ENCODE results near the gene SLC27A5.
A peak's percentile ranks its signal among the peaks of the same experiment; 100 is the strongest.

Gene SLC27A5

GRCh38 chr19:58511353-58512208 is at the start of gene SLC27A5:
SLC27A5 (minus strand) TSS chr19:58511992; CDS start chr19:58511955, 37 bp downstream.
- no peak within 1 kb of the TSS for H3K27ac Mint-ChIP-seq
- H3K9me3 Mint-ChIP-seq, result peaks cover 2% of the 10 kb centered on the region
- no peaks in the 10 kb centered on the region for H3K27me3 Mint-ChIP-seq
- peaks cover 11% of the 10 kb centered on the region for H3K36me3 Mint-ChIP-seq
- no peak within 1 kb of the TSS for H3K4me3 Mint-ChIP-seq
- no peak for ATAC-seq (ENCODE audit: low read depth)
- peaks cover 19% of the 10 kb centered on the region for H3K4me1 Mint-ChIP-seq
- DNase-seq (ENCODE audit: low spot score in 2 of 2), result no peak

GRCh38 chr19:58560921-58561320 is 49.1 kb upstream of the SLC27A5 start:
- Mint-ChIP-seq H3K9me3 (no peaks in the 10 kb centered on the region), H3K27ac (no peak overlapping the region), H3K36me3 (peaks cover 6% of the 10 kb centered on the region), H3K4me3 (peak overlapping the region; percentile 3), H3K27me3 (no peaks in the 10 kb centered on the region), H3K4me1 (peaks cover 46% of the 10 kb centered on the region)
- DNase-seq (ENCODE audit: low spot score in 2 of 2) (no peak), ATAC-seq (ENCODE audit: low read depth) (no peak)

GRCh38 chr19:58560007-58560887 is 48.5 kb upstream of the SLC27A5 start:
- Mint-ChIP-seq H3K27me3 (no peaks in the 10 kb centered on the region), H3K36me3 (peaks cover 6% of the 10 kb centered on the region), H3K4me1 (peaks cover 46% of the 10 kb centered on the region), H3K27ac (no peak overlapping the region), H3K4me3 (peak overlapping the region; percentile 99), H3K9me3 (no peaks in the 10 kb centered on the region)
- ATAC-seq (ENCODE audit: low read depth) (no peak), DNase-seq (ENCODE audit: low spot score in 2 of 2) (peak in 1 of 2 donors; percentile 12)

GRCh38 chr19:58559275-58560006 is 47.6 kb upstream of the SLC27A5 start:
- peak overlapping the region; percentile 99 for H3K4me3 Mint-ChIP-seq
- H3K9me3 Mint-ChIP-seq, result no peaks in the 10 kb centered on the region
- H3K36me3 Mint-ChIP-seq, result peaks cover 6% of the 10 kb centered on the region
- no peak for DNase-seq (ENCODE audit: low spot score in 2 of 2)
- ATAC-seq (ENCODE audit: low read depth), result no peak
- no peaks in the 10 kb centered on the region for H3K27me3 Mint-ChIP-seq
- H3K4me1 Mint-ChIP-seq, result peaks cover 50% of the 10 kb centered on the region
- H3K27ac Mint-ChIP-seq, result peak overlapping the region; percentile 99

- H3K27me3 Mint-ChIP-seq, result no peaks in the 10 kb centered on the region
- ATAC-seq (ENCODE audit: low read depth) (peak; percentile 63), DNase-seq (ENCODE audit: low spot score in 2 of 2) (peak; percentile 99 to 100)
- H3K27ac Mint-ChIP-seq, result peak overlapping the region; percentile 99
- H3K9me3 Mint-ChIP-seq, result no peaks in the 10 kb centered on the region
- peaks cover 10% of the 10 kb centered on the region for H3K36me3 Mint-ChIP-seq
- H3K4me1 Mint-ChIP-seq, result peaks cover 55% of the 10 kb centered on the region
- peak overlapping the region; percentile 99 for H3K4me3 Mint-ChIP-seq
These were observed 47.0 kb upstream of the SLC27A5 start for GRCh38 chr19:58558623-58559274.

- ATAC-seq (ENCODE audit: low read depth), result peak; percentile 9
- Mint-ChIP-seq H3K36me3 (peaks cover 13% of the 10 kb centered on the region), H3K27me3 (no peaks in the 10 kb centered on the region)
These were observed 46.4 kb upstream of the SLC27A5 start, which contains the start of gene UBE2M for GRCh38 chr19:58558066-58558622. UBE2M (minus strand) TSS chr19:58558611; CDS start chr19:58558381, 230 bp downstream.

GRCh38 chr19:58557221-58558065 is 45.7 kb upstream of the SLC27A5 start:
- Mint-ChIP-seq H3K4me1 (peaks cover 53% of the 10 kb centered on the region), H3K36me3 (peaks cover 18% of the 10 kb centered on the region), H3K27me3 (no peaks in the 10 kb centered on the region), H3K9me3 (no peaks in the 10 kb centered on the region), H3K27ac (peak overlapping the region; percentile 99), H3K4me3 (peak overlapping the region; percentile 99)
- ATAC-seq (ENCODE audit: low read depth), result no peak
- DNase-seq (ENCODE audit: low spot score in 2 of 2), result peak in 1 of 2 donors; percentile 12

More at GRCh38 chr19:58558066-58558622, 46.4 kb upstream of the SLC27A5 start, which contains the start of gene UBE2M:
- no peaks in the 10 kb centered on the region for H3K9me3 Mint-ChIP-seq
- no peak for DNase-seq (ENCODE audit: low spot score in 2 of 2)
- H3K4me3 Mint-ChIP-seq, result peak within 1 kb of the TSS; percentile 99
- H3K4me1 Mint-ChIP-seq, result peaks cover 52% of the 10 kb centered on the region
- peak within 1 kb of the TSS; percentile 99 for H3K27ac Mint-ChIP-seq

GRCh38 chr19:58556622-58557220 is 44.9 kb upstream of the SLC27A5 start:
- Mint-ChIP-seq H3K4me3 (peak overlapping the region; percentile 99), H3K9me3 (no peaks in the 10 kb centered on the region), H3K27me3 (no peaks in the 10 kb centered on the region), H3K4me1 (peaks cover 54% of the 10 kb centered on the region), H3K27ac (peak overlapping the region; percentile 99), H3K36me3 (peaks cover 21% of the 10 kb centered on the region)
- ATAC-seq (ENCODE audit: low read depth), result no peak
- DNase-seq (ENCODE audit: low spot score in 2 of 2), result peak in 1 of 2 donors; percentile 15

GRCh38 chr19:58555920-58556621 is 44.3 kb upstream of the SLC27A5 start:
- DNase-seq (ENCODE audit: low spot score in 2 of 2), result peak in 1 of 2 donors; percentile 16
- H3K4me1 Mint-ChIP-seq, result peaks cover 50% of the 10 kb centered on the region
- H3K9me3 Mint-ChIP-seq, result no peaks in the 10 kb centered on the region
- H3K36me3 Mint-ChIP-seq, result peaks cover 22% of the 10 kb centered on the region
- peak overlapping the region; percentile 99 for H3K4me3 Mint-ChIP-seq
- H3K27ac Mint-ChIP-seq, result peak overlapping the region; percentile 99
- ATAC-seq (ENCODE audit: low read depth), result no peak
- H3K27me3 Mint-ChIP-seq, result no peaks in the 10 kb centered on the region

GRCh38 chr19:58555369-58555885 is 43.6 kb upstream of the SLC27A5 start:
- Mint-ChIP-seq H3K27ac (peak overlapping the region; percentile 99), H3K9me3 (no peaks in the 10 kb centered on the region), H3K27me3 (no peaks in the 10 kb centered on the region), H3K4me1 (peaks cover 50% of the 10 kb centered on the region), H3K36me3 (peaks cover 26% of the 10 kb centered on the region), H3K4me3 (peak overlapping the region; percentile 99)
- ATAC-seq (ENCODE audit: low read depth) (no peak), DNase-seq (ENCODE audit: low spot score in 2 of 2) (no peak)
